Measurements from ENCODE around the gene KLHL14.

The KLHL14 gene

GRCh38 chr18:32770666-32771168 is 2.1 kb downstream of the KLHL14 start:
- no peak for DNase-seq (ENCODE audit: low spot score)

- no peak for DNase-seq (ENCODE audit: low spot score)
Observed at GRCh38 chr18:32770054-32770665, 2.7 kb downstream of the KLHL14 start.

- no peak for DNase-seq (ENCODE audit: low spot score)
Observed at GRCh38 chr18:32769586-32770053, 3.2 kb downstream of the KLHL14 start.

- no peak for DNase-seq (ENCODE audit: low spot score)
Observed at GRCh38 chr18:32769071-32769585, 3.7 kb downstream of the KLHL14 start.

GRCh38 chr18:32767400-32767799 is 5.4 kb downstream of the KLHL14 start:
- no peak for DNase-seq (ENCODE audit: low spot score)

- no peak for DNase-seq (ENCODE audit: low spot score)
Observed at GRCh38 chr18:32764611-32765244, 8.1 kb downstream of the KLHL14 start.

GRCh38 chr18:32763293-32763692 is 9.5 kb downstream of the KLHL14 start:
- no peak for DNase-seq (ENCODE audit: low spot score)

- DNase-seq (ENCODE audit: low spot score): no peak
Observed at GRCh38 chr18:32761231-32761630, 11.6 kb downstream of the KLHL14 start.

GRCh38 chr18:32760391-32760790 is 12.4 kb downstream of the KLHL14 start:
- no peak for DNase-seq (ENCODE audit: low spot score)

- no peak for DNase-seq (ENCODE audit: low spot score)
Observed at GRCh38 chr18:32759611-32760167, 13.1 kb downstream of the KLHL14 start.

- no peak for DNase-seq (ENCODE audit: low spot score)
Observed at GRCh38 chr18:32754508-32755263, 18.1 kb downstream of the KLHL14 start.

- no peak for DNase-seq (ENCODE audit: low spot score)
Observed at GRCh38 chr18:32753656-32754260, 19.1 kb downstream of the KLHL14 start.

- no peak for DNase-seq (ENCODE audit: low spot score)
Observed at GRCh38 chr18:32750328-32750727, 22.5 kb downstream of the KLHL14 start.

GRCh38 chr18:32749809-32750208 is 23.0 kb downstream of the KLHL14 start:
- DNase-seq (ENCODE audit: low spot score): no peak

GRCh38 chr18:32742579-32742978 is 30.2 kb downstream of the KLHL14 start:
- no peak for DNase-seq (ENCODE audit: low spot score)

- DNase-seq (ENCODE audit: low spot score): peak; percentile 55
Observed at GRCh38 chr18:32735781-32736180, 37.0 kb downstream of the KLHL14 start.

- DNase-seq (ENCODE audit: low spot score): no peak
Observed at GRCh38 chr18:32734442-32734841, 38.4 kb downstream of the KLHL14 start.

- no peak for DNase-seq (ENCODE audit: low spot score)
Observed at GRCh38 chr18:32732165-32732564, 40.7 kb downstream of the KLHL14 start.

- DNase-seq (ENCODE audit: low spot score): peak; percentile 64
Observed at GRCh38 chr18:32730620-32731091, 42.2 kb downstream of the KLHL14 start.

GRCh38 chr18:32730068-32730467 is 42.8 kb downstream of the KLHL14 start:
- no peak for DNase-seq (ENCODE audit: low spot score)

- no peak for DNase-seq (ENCODE audit: low spot score)
Observed at GRCh38 chr18:32724071-32724749, 48.6 kb downstream of the KLHL14 start.

Data from RKO (cell line).